Loucy (cell line): ENCODE data around the gene BLACAT1.

Experiments
- H2AFZ ChIP-seq: fragments of 200-600 bp; sonication (generic); 2 replicates; pipeline ENCODE4 v1.6.0; 2016; ENCODE audit warnings: antibody characterized with exemption, mild to moderate bottlenecking, low read length, moderate library complexity
- H3F3A ChIP-seq: fragments of 200-600 bp; 2 replicates; pipeline ENCODE4 v1.6.0; 2016; ENCODE audit warnings: antibody characterized with exemption, low read depth, mild to moderate bottlenecking
- H3K27me3 ChIP-seq: fragments of 200-600 bp; sonication (generic); 2 replicates; pipeline ENCODE4 v1.6.1; 2014; ENCODE audit warnings: low read length, mild to moderate bottlenecking; ENCODE audit not compliant: insufficient read depth, poor library complexity, severe bottlenecking
- H3K36me3 ChIP-seq: fragments of 200-600 bp; sonication (generic); 2 replicates; pipeline ENCODE4 v1.6.1; 2016; ENCODE audit warnings: low read length; ENCODE audit not compliant: insufficient read depth
- H3K4me1 ChIP-seq: fragments of 200-600 bp; sonication (generic); 2 replicates; pipeline ENCODE4 v1.5.1; 2014; ENCODE audit warnings: low read length, mild to moderate bottlenecking; ENCODE audit not compliant: insufficient read depth, poor library complexity, severe bottlenecking
- H3K4me2 ChIP-seq: fragments of 200-600 bp; sonication (generic); 2 replicates; pipeline ENCODE4 v1.6.0; 2014; ENCODE audit warnings: antibody characterized with exemption, low read length, low read depth, mild to moderate bottlenecking; ENCODE audit not compliant: poor library complexity, severe bottlenecking
- H3K4me3 ChIP-seq: fragments of 200-600 bp; sonication (generic); 2 replicates; pipeline ENCODE4 v1.5.1; 2014; ENCODE audit warnings: low read length, mild to moderate bottlenecking, mixed read lengths; ENCODE audit not compliant: poor library complexity, severe bottlenecking
- H3K79me2 ChIP-seq: fragments of 200-600 bp; sonication (generic); 2 replicates; pipeline ENCODE4 v1.6.1; 2014; ENCODE audit warnings: low read length; ENCODE audit not compliant: insufficient read depth
- H3K9ac ChIP-seq: fragments of 200-600 bp; sonication (generic); 2 replicates; pipeline ENCODE4 v1.6.0; 2014; ENCODE audit warnings: mild to moderate bottlenecking, low read depth, low read length, moderate library complexity; ENCODE audit not compliant: poor library complexity, severe bottlenecking
- H3K9me2 ChIP-seq: fragments of 200-600 bp; sonication (generic); replicated peaks from 2 replicates; pipeline ENCODE4 v1.6.1; 2016; ENCODE audit warnings: low read depth, low read length, mixed read lengths
- H3K9me3 ChIP-seq: fragments of 200-600 bp; sonication (generic); 2 replicates; pipeline ENCODE4 v1.6.1; 2014; ENCODE audit warnings: mild to moderate bottlenecking, antibody characterized with exemption, low read length, low read depth; ENCODE audit not compliant: insufficient read depth
- H4K20me1 ChIP-seq: fragments of 200-600 bp; sonication (generic); 2 replicates; pipeline ENCODE4 v1.6.0; 2014; ENCODE audit warnings: antibody characterized with exemption, low read length, mild to moderate bottlenecking; ENCODE audit not compliant: insufficient read depth, poor library complexity, severe bottlenecking
- CTCF ChIP-seq: fragments of 200-600 bp; sonication (generic); conservative IDR thresholded peaks from 2 replicates; pipeline ENCODE4 v1.5.1; 2014; ENCODE audit warnings: mild to moderate bottlenecking, antibody characterized with exemption, low read length
- EZH2phosphoT487 ChIP-seq: fragments of 200-600 bp; IDR thresholded peaks from 2 replicates; pipeline ENCODE4 v1.6.1; 2018; ENCODE audit warnings: antibody characterized with exemption, mild to moderate bottlenecking, moderate library complexity, borderline replicate concordance

Gene BLACAT1

GRCh38 chr1:205432116-205432515 lies 23.7 kb downstream of the BLACAT1 start:
- H2AFZ ChIP-seq, result no peak overlapping the region
- H3K36me3 ChIP-seq, result no peaks in the 10 kb centered on the region
- no peaks in the 10 kb centered on the region for H3K79me2 ChIP-seq
- H3K4me1 ChIP-seq, result no peaks in the 10 kb centered on the region
- no peaks in the 10 kb centered on the region for H3F3A ChIP-seq
- no peak for TF ChIP-seq CTCF
- no peak for TF ChIP-seq EZH2phosphoT487
- H3K27me3 ChIP-seq, result no peaks in the 10 kb centered on the region
- no peak overlapping the region for H3K4me3 ChIP-seq
- no peaks in the 10 kb centered on the region for H3K9me3 ChIP-seq
- H3K9ac ChIP-seq, result no peak overlapping the region
- H3K4me2 ChIP-seq, result no peak overlapping the region
- no peaks in the 10 kb centered on the region for H3K9me2 ChIP-seq
- H4K20me1 ChIP-seq, result no peaks in the 10 kb centered on the region

GRCh38 chr1:205430696-205431305 lies 25.0 kb downstream of the BLACAT1 start:
- Histone ChIP-seq H3K4me3 (no peak overlapping the region), H3K9me2 (no peaks in the 10 kb centered on the region), H2AFZ (no peak overlapping the region), H3K4me2 (no peak overlapping the region), H3K4me1 (no peaks in the 10 kb centered on the region), H3K36me3 (no peaks in the 10 kb centered on the region), H4K20me1 (no peaks in the 10 kb centered on the region), H3K9me3 (no peaks in the 10 kb centered on the region), H3F3A (no peaks in the 10 kb centered on the region), H3K27me3 (no peaks in the 10 kb centered on the region), H3K79me2 (no peaks in the 10 kb centered on the region), H3K9ac (no peak overlapping the region)
- TF ChIP-seq CTCF (peak; percentile 42), EZH2phosphoT487 (no peak)

GRCh38 chr1:205429762-205430695 lies 25.8 kb downstream of the BLACAT1 start:
- Histone ChIP-seq H4K20me1 (no peaks in the 10 kb centered on the region), H3K9me3 (no peaks in the 10 kb centered on the region), H3K79me2 (no peaks in the 10 kb centered on the region), H3K4me1 (peaks cover under 1% of the 10 kb centered on the region), H2AFZ (no peak overlapping the region), H3K9me2 (no peaks in the 10 kb centered on the region), H3K36me3 (no peaks in the 10 kb centered on the region), H3K4me2 (no peak overlapping the region), H3K9ac (no peak overlapping the region), H3K4me3 (no peak overlapping the region), H3F3A (no peaks in the 10 kb centered on the region), H3K27me3 (no peaks in the 10 kb centered on the region)
- TF ChIP-seq CTCF, result no peak
- TF ChIP-seq EZH2phosphoT487, result no peak
